Osteoblast (primary cell): Measurements from ENCODE around the gene HEXIM1. TPM values are rescaled to one million over a fixed set of nuclear protein-coding genes. Genes with fewer than 3 reads are reported as not detected.
A peak's percentile ranks its signal among the peaks of the same experiment; 100 is the strongest.

Experiments
- DNase-seq: peaks from one replicate; pipeline ENCODE4 v3.0.0; 2011; ENCODE audit warnings: low spot score, mixed read lengths; ENCODE audit not compliant: insufficient read length; ENCODE audit errors: missing footprints
- H2AFZ ChIP-seq: 2 replicates; pipeline ENCODE4 v1.6.0; 2011; ENCODE audit warnings: mild to moderate bottlenecking, low read length
- H3K27ac ChIP-seq: 2 replicates; pipeline ENCODE4 v1.5.1; 2011; ENCODE audit warnings: mild to moderate bottlenecking, low read depth, low read length, moderate library complexity
- H3K27me3 ChIP-seq: 2 replicates; pipeline ENCODE4 v1.6.0; 2012; ENCODE audit warnings: mild to moderate bottlenecking, control low read depth, inconsistent platforms, low read length, moderate library complexity; ENCODE audit not compliant: insufficient read depth
- H3K36me3 ChIP-seq: 2 replicates; pipeline ENCODE4 v1.5.1; 2011; ENCODE audit warnings: mild to moderate bottlenecking, low read length, control low read depth, moderate library complexity; ENCODE audit not compliant: insufficient read depth
- H3K4me1 ChIP-seq: 2 replicates; pipeline ENCODE4 v1.5.1; 2011; ENCODE audit warnings: mild to moderate bottlenecking, low read length, control low read depth, moderate library complexity; ENCODE audit not compliant: insufficient read depth
- H3K4me2 ChIP-seq: 2 replicates; pipeline ENCODE4 v1.6.0; 2011; ENCODE audit warnings: mild to moderate bottlenecking, low read length; ENCODE audit not compliant: insufficient read depth
- H3K4me3 ChIP-seq: fragments of 200-600 bp; sonication (generic); 3 replicates; pipeline ENCODE4 v1.5.1; 2012; ENCODE audit warnings: mild to moderate bottlenecking, low read length, inconsistent platforms; ENCODE audit not compliant: insufficient read depth
- H3K79me2 ChIP-seq: 2 replicates; pipeline ENCODE4 v1.6.0; 2012; ENCODE audit warnings: mild to moderate bottlenecking, low read length, control low read depth, inconsistent platforms; ENCODE audit not compliant: insufficient read depth
- H3K9me3 ChIP-seq: 2 replicates; pipeline ENCODE4 v1.5.1; 2011; ENCODE audit warnings: low read depth, low read length, control low read depth
- H4K20me1 ChIP-seq: 2 replicates; pipeline ENCODE4 v1.6.0; 2012; ENCODE audit warnings: mild to moderate bottlenecking, low read length, control low read depth; ENCODE audit not compliant: insufficient read depth
- total RNA-seq: library from RNA; depleted of rRNA; stranded (reverse); fragments of >200 nt; gene quantifications from 2 replicates; pipeline ENCODE4 v1.2.3, GENCODE V29; 2012
- TF ChIP-seq, protein P1 (sequence below): IDR thresholded peaks from 2 replicates; pipeline ENCODE4 v1.5.1; 2011; ENCODE audit warnings: mild to moderate bottlenecking, low read depth, low read length, moderate library complexity; ENCODE audit errors: extremely low read depth

HEXIM1 gene
- total RNA-seq, 1 donor, result 10.9 TPM

DNA sequence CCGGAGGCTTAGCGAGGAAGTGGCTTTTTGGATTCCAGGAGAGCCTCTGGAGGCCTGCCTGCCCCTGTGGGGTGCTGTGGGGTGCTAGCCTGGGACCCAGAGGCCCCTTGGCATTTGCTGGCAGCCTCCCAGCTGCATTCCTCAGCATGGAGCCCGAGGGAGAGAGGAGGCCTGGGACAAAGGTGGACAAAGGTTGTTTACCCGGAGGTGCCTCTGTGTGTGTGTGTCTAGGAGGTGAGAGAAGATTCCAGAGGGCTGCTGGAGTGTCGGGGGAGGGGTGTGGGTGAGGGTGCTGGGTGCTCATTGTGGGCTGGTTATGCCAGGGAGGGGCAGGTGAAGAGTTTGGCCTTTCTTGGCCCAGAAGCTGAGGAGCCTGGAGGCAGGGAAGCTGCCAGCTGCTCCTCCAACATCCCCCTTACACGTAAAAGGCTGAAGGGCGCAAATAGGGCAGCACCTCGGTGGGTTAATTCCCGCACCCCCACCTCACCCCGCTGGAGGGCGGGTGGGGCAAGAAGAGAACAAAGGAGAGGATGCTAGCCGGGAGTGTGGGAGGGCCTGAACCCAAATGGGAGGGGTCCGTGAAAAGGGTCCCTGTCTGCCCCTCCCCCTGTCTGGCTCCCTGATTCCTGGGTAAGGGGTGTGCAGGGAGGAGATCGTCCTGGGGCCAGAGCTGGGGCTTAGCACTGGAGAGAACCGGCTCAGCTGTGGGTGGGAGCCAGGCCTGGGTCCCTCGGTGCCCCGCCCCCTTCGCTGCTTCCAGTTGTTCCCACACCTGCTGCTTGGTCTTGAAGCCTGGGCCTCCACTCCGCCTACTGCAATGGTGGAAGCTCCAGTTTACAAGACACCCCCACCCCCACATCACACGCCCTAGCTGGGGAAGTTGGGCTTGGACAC lies 23.3 kb downstream of the HEXIM1 start:
- Histone ChIP-seq H3K4me2 (peak overlapping the region; percentile 72), H4K20me1 (no peaks in the 10 kb centered on the region), H3K4me3 (peak overlapping the region; percentile 43)

GRCh38 chr17:45172232-45172540 lies 23.9 kb downstream of the HEXIM1 start:
- peak overlapping the region; percentile 85 for H3K27ac ChIP-seq
- no peaks in the 10 kb centered on the region for H3K79me2 ChIP-seq
- H3K4me1 ChIP-seq, result peaks cover 37% of the 10 kb centered on the region
- no peaks in the 10 kb centered on the region for H4K20me1 ChIP-seq
- peak overlapping the region; percentile 77 for H2AFZ ChIP-seq
- H3K4me2 ChIP-seq, result peak overlapping the region; percentile 72
- TF ChIP-seq, protein P1, sequence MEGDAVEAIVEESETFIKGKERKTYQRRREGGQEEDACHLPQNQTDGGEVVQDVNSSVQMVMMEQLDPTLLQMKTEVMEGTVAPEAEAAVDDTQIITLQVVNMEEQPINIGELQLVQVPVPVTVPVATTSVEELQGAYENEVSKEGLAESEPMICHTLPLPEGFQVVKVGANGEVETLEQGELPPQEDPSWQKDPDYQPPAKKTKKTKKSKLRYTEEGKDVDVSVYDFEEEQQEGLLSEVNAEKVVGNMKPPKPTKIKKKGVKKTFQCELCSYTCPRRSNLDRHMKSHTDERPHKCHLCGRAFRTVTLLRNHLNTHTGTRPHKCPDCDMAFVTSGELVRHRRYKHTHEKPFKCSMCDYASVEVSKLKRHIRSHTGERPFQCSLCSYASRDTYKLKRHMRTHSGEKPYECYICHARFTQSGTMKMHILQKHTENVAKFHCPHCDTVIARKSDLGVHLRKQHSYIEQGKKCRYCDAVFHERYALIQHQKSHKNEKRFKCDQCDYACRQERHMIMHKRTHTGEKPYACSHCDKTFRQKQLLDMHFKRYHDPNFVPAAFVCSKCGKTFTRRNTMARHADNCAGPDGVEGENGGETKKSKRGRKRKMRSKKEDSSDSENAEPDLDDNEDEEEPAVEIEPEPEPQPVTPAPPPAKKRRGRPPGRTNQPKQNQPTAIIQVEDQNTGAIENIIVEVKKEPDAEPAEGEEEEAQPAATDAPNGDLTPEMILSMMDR, result no peak
- no peaks in the 10 kb centered on the region for H3K9me3 ChIP-seq
- no peaks in the 10 kb centered on the region for H3K27me3 ChIP-seq
- DNase-seq, result no peak
- H3K4me3 ChIP-seq, result peak overlapping the region; percentile 31
- H3K36me3 ChIP-seq, result peaks cover 4% of the 10 kb centered on the region

More for the DNA sequence above, 23.3 kb downstream of the HEXIM1 start:
- Histone ChIP-seq H3K27ac (peak overlapping the region; percentile 85), H3K79me2 (no peaks in the 10 kb centered on the region), H3K27me3 (no peaks in the 10 kb centered on the region), H3K36me3 (peaks cover 4% of the 10 kb centered on the region), H2AFZ (peak overlapping the region; percentile 77), H3K9me3 (no peaks in the 10 kb centered on the region), H3K4me1 (peaks cover 37% of the 10 kb centered on the region)
- peak; percentile 15 for DNase-seq
- TF ChIP-seq, protein P1, result no peak

DNA sequence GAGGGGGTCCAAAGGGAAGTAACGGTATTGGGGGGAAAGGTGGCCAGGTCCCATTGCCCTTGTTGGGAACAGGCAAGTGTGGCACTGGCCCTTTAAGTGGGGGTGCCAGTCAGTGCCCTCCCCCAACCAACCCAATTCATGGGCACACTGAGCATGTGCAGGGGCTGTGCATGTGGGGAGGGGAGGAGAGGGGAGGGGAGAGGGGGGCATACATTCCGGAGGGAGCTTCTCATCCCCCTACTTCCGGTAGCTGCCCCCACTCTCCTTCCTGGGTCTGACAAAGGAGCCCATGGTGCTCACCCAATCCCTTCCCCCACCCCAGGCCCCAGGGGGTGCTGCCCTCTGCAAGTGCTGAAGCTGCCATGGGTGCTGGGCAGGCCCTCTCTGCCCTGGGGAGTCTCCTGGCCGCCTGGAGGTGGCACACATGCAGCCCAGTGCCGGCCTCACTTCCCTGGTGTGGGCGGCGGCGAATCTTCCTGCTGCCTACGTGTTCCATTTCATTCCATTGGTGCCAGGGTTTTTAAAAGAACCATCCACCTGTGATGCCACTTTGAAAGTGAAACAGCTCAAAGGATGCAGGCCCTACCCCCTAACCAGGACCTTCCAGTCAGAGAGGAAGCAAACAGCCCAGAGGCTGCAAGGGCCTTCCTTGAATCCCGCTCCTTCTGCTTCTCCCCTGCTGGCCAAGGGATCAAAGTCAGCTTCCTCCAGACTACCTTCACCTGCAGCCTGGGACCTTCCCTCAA lies 24.4 kb downstream of the HEXIM1 start:
- H3K4me3 ChIP-seq, result peak overlapping the region; percentile 54
- no peaks in the 10 kb centered on the region for H3K27me3 ChIP-seq
- peak overlapping the region; percentile 72 for H3K4me2 ChIP-seq
- peaks cover 4% of the 10 kb centered on the region for H3K36me3 ChIP-seq
- DNase-seq, result peak; percentile 86
- TF ChIP-seq, protein P1, result peak; percentile 9
- peak overlapping the region; percentile 87 for H2AFZ ChIP-seq
- no peaks in the 10 kb centered on the region for H3K9me3 ChIP-seq
- H4K20me1 ChIP-seq, result no peaks in the 10 kb centered on the region
- no peaks in the 10 kb centered on the region for H3K79me2 ChIP-seq
- peak overlapping the region; percentile 85 for H3K27ac ChIP-seq
- peaks cover 37% of the 10 kb centered on the region for H3K4me1 ChIP-seq

DNA sequence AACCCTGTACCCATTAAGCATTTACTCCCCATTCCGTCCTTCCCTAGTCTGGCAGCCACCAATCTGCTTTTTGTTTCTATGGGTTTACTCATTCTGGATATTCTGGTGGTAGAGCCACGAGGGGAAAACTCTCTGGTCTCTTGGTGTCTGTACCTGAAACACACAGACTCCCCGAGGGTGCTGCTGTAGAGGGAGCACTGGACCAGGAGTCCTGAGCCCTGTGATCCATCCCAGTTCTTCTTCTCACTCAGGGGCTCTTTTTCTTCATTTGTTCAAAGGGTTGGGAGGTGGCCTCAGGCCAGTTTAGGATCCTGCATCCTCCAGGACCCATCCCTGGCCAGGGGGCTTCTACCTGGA lies 27.5 kb downstream of the HEXIM1 start:
- H3K4me3 ChIP-seq, result no peak overlapping the region
- no peaks in the 10 kb centered on the region for H3K27me3 ChIP-seq

More for the DNA sequence above, 27.5 kb downstream of the HEXIM1 start:
- TF ChIP-seq, protein P1, result no peak
- Histone ChIP-seq H3K4me1 (peaks cover 33% of the 10 kb centered on the region), H3K9me3 (no peaks in the 10 kb centered on the region), H3K27ac (no peak overlapping the region), H3K4me2 (peak overlapping the region; percentile 54), H2AFZ (no peak overlapping the region), H4K20me1 (no peaks in the 10 kb centered on the region), H3K79me2 (no peaks in the 10 kb centered on the region), H3K36me3 (no peaks in the 10 kb centered on the region)
- peak; percentile 23 for DNase-seq
